ENCODE results near the gene SGF29. TPM values are rescaled to one million over a fixed set of nuclear protein-coding genes. Genes with fewer than 3 reads are reported as not detected.

Gene SGF29
- total and polyA plus RNA-seq, 7 donors: 13.2 to 58.7 (median 38.5) TPM

GRCh38 chr16:28546626-28547025 lies 7.1 kb upstream of the SGF29 start:
- TF ChIP-seq POLR2AphosphoS5 (IDR thresholded peaks at IDR 0.05) (no peak), POLR2A (IDR thresholded peaks at IDR 0.05) (no peak), EP300 (IDR thresholded peaks at IDR 0.05) (no peak)
- TF ChIP-seq, protein P1, sequence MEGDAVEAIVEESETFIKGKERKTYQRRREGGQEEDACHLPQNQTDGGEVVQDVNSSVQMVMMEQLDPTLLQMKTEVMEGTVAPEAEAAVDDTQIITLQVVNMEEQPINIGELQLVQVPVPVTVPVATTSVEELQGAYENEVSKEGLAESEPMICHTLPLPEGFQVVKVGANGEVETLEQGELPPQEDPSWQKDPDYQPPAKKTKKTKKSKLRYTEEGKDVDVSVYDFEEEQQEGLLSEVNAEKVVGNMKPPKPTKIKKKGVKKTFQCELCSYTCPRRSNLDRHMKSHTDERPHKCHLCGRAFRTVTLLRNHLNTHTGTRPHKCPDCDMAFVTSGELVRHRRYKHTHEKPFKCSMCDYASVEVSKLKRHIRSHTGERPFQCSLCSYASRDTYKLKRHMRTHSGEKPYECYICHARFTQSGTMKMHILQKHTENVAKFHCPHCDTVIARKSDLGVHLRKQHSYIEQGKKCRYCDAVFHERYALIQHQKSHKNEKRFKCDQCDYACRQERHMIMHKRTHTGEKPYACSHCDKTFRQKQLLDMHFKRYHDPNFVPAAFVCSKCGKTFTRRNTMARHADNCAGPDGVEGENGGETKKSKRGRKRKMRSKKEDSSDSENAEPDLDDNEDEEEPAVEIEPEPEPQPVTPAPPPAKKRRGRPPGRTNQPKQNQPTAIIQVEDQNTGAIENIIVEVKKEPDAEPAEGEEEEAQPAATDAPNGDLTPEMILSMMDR (IDR thresholded peaks at IDR 0.05): no peak
- Histone ChIP-seq H3K4me3 (no peak overlapping the region), H3K36me3 (no peaks in the 10 kb centered on the region), H3K4me1 (no peaks in the 10 kb centered on the region), H3K27me3 (no peaks in the 10 kb centered on the region), H3K27ac (no peak overlapping the region), H3K9me3 (no peaks in the 10 kb centered on the region)
- intact Hi-C loops (cut with DNase I): no loop called here
- WGBS, 2 donors: 87 to 89% methylated on average over 7 of the region's 7 CpGs
- no peak for DNase-seq

DNA sequence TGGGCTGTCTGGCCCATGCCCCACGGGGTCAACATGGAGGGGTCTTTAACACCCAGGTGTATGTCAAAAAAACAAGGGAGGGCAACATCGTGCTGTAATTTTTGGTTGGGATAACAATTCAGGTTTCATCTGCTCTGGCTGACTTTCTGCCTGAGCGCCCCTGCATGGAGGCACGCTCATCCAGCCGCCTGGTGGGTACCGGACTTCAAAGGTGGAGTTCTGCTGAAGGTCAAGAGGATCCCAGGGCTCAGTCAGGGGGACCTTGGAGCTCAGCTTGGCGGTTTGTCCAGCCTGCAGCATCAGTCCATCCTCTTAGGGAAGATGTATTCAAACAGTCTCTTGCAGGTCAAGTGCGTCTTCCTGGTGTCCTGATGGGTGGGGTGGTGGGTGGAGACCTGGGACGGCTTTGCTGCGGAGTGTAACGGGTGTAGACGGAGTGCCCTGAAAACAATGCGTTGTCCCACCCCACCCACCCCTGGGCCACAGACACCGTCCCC lies 5.4 kb upstream of the SGF29 start:
- Histone ChIP-seq H3K27me3 (no peaks in the 10 kb centered on the region), H3K27ac (no peak overlapping the region), H3K4me1 (peaks cover 0 to 4% (median 3%) of the 10 kb centered on the region in 4 donors), H3K9me3 (no peaks in the 10 kb centered on the region), H3K36me3 (no peaks in the 10 kb centered on the region), H3K4me3 (no peak overlapping the region)
- WGBS, 2 donors: 73 to 82% methylated on average over 14 of the region's 14 CpGs
- DNase-seq: no peak
- intact Hi-C loops (cut with DNase I): no loop called here
- no peak for TF ChIP-seq POLR2A (IDR thresholded peaks at IDR 0.05)
- no peak for TF ChIP-seq POLR2AphosphoS5 (IDR thresholded peaks at IDR 0.05)

DNA sequence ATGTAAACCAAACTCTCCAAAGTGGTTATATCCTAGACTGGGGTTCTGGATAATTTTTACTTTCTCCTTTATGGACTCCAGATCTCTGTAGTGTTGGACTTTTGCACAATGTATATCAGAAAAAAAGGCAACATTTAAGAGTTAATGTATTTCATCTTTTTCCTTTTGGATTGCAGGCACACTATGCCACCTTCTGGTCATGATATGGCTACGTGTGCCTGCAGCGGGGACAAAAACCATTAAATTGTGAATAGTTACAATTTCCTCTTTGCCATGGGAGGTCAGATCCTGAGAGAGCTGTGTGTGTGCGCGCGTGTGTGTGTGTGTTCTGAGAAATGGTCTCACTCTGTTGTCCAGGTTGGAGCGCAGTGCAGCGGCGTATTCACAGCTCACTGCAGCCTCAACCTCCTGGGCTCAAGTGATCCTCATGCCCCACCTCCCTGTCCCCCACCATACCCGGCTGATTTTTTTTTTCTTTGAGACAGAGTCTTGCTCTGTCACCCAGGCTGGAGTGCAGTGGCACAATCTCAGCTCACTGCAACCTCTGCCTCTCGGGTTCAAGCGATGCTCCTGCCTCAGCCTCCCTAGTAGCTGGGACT lies 4.3 kb upstream of the SGF29 start:
- H3K27me3 ChIP-seq: no peaks in the 10 kb centered on the region
- intact Hi-C loops (cut with DNase I): no loop called here
- 14 to 41% methylated on average over 11 of the region's 11 CpGs for WGBS, 2 donors

DNA sequence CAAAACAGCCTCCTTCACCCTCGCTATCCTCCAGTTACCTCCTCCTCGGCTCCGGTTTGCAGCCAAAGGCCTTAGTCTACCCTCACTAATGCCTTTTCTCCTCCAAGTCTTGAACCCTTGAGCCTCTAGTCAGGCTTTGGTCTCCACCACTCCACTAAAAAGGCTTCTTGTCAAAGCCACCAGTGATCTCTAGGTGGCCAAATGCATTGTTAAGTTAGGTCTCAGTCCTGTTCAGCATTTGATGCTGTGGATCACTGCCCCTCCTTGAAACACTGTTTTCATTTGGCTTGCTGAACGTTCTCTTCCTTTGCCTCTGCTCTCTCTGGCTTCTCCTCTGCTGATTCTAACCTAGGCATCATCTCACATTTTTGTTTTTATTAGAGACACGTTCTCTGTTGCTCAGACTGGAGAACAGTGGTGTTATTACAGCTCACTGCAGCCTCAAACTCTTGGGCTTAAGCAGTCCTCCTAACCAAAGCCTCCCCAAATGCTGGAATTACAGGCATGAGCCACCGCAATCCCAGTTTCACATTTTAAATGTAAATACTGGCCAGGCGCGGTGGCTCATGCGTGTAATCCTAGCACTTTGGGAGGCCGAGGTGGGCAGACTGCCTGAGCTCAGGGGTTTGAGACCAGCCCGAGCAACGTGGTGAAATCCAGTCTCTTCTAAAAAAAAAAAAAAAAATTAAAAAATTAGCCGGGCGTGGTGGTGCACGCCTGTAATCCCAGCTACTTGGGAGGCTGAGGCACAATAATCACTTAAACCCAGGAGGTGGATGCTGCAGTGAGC lies 1.1 kb downstream of the SGF29 start:
- H3K9me3 ChIP-seq: no peaks in the 10 kb centered on the region
- TF ChIP-seq POLR2AphosphoS5 (IDR thresholded peaks at IDR 0.05) (no peak), POLR2A (IDR thresholded peaks at IDR 0.05) (no peak), EP300 (IDR thresholded peaks at IDR 0.05) (no peak)
- TF ChIP-seq, protein P1 (IDR thresholded peaks at IDR 0.05): no peak
- intact Hi-C loops (cut with DNase I): loop anchor here (1.0 kb wide), 1 partner anchor 63 kb away; the partner anchor contains the start of gene CLN3
- H3K36me3 ChIP-seq: peaks cover 0 to 32% (median 6%) of the 10 kb centered on the region in 4 donors
- H3K27ac ChIP-seq: peak overlapping the region; percentile 95 to 98 (median 96)
- H3K4me3 ChIP-seq: peak overlapping the region; percentile 50 to 70 (median 63)
- no peak for DNase-seq
- peaks cover 0 to 25% (median 22%) of the 10 kb centered on the region in 4 donors for H3K4me1 ChIP-seq
- WGBS, 2 donors: 83 to 89% methylated on average over 15 of the region's 15 CpGs
- H3K27me3 ChIP-seq: no peaks in the 10 kb centered on the region

More for the DNA sequence above, 4.3 kb upstream of the SGF29 start:
- TF ChIP-seq EP300 (IDR thresholded peaks at IDR 0.05): no peak
- TF ChIP-seq, protein P1 (IDR thresholded peaks at IDR 0.05): peak; percentile 29 to 52 (median 37)
- H3K9me3 ChIP-seq: no peaks in the 10 kb centered on the region
- DNase-seq: no peak
- H3K4me1 ChIP-seq: peaks cover 0 to 10% (median 6%) of the 10 kb centered on the region in 4 donors
- H3K4me3 ChIP-seq: no peak overlapping the region
- H3K27ac ChIP-seq: no peak overlapping the region
- no peaks in the 10 kb centered on the region for H3K36me3 ChIP-seq

- Histone ChIP-seq H3K27ac (no peak overlapping the region), H3K9me3 (no peaks in the 10 kb centered on the region), H3K27me3 (no peaks in the 10 kb centered on the region), H3K4me3 (no peak overlapping the region), H3K36me3 (peaks cover 0 to 34% (median 6%) of the 10 kb centered on the region in 4 donors), H3K4me1 (peaks cover 0 to 25% (median 22%) of the 10 kb centered on the region in 4 donors)
- no peak for DNase-seq
- intact Hi-C loops (cut with DNase I): no loop called here
- no peak for TF ChIP-seq POLR2AphosphoS5 (IDR thresholded peaks at IDR 0.05)
- no peak for TF ChIP-seq EP300 (IDR thresholded peaks at IDR 0.05)
- TF ChIP-seq, protein P1 (IDR thresholded peaks at IDR 0.05): no peak
- TF ChIP-seq POLR2A (IDR thresholded peaks at IDR 0.05): no peak
- 75 to 82% methylated on average over 2 of the region's 2 CpGs for WGBS, 2 donors
Measured at GRCh38 chr16:28555561-28555960, 1.8 kb downstream of the SGF29 start.
